Dermis blood vessel endothelial cell (primary cell): ENCODE data around the gene SDF4. TPM values are rescaled to one million over a fixed set of nuclear protein-coding genes. Genes with fewer than 3 reads are reported as not detected.

ENCODE experiments used
- DNase-seq: peaks from one replicate; pipeline ENCODE4 v3.0.0; 2010
- total RNA-seq: library from RNA; depleted of rRNA; stranded (reverse); fragments of >200 nt; gene quantifications from 2 replicates; pipeline ENCODE4 v1.2.3, GENCODE V29; 2014

SDF4 gene
- total RNA-seq, 1 donor from 2014 or later, result 122 TPM

GRCh38 chr1:1240822-1241587, 9.2 kb upstream of the SDF4 start:
- DNase-seq, result no peak

GRCh38 chr1:1240348-1240732, 8.5 kb upstream of the SDF4 start:
- no peak for DNase-seq

GRCh38 chr1:1239614-1240347, 8.0 kb upstream of the SDF4 start:
- DNase-seq, result no peak

- DNase-seq, result no peak
Measured at GRCh38 chr1:1239227-1239613, 7.4 kb upstream of the SDF4 start.

- no peak for DNase-seq
Measured at GRCh38 chr1:1238702-1239178, 6.9 kb upstream of the SDF4 start.

GRCh38 chr1:1237874-1238701, 6.3 kb upstream of the SDF4 start:
- no peak for DNase-seq

GRCh38 chr1:1236945-1237873, 5.4 kb upstream of the SDF4 start:
- no peak for DNase-seq

- DNase-seq, result no peak
Measured at GRCh38 chr1:1236176-1236763, 4.5 kb upstream of the SDF4 start.

- DNase-seq, result no peak
Measured at GRCh38 chr1:1235016-1235744, 3.4 kb upstream of the SDF4 start.

GRCh38 chr1:1234180-1234808, 2.5 kb upstream of the SDF4 start:
- no peak for DNase-seq

GRCh38 chr1:1233567-1233892, 1.7 kb upstream of the SDF4 start:
- DNase-seq, result no peak

- DNase-seq, result no peak
Measured at GRCh38 chr1:1232796-1233566, 1.2 kb upstream of the SDF4 start.

- DNase-seq, result no peak
Measured at GRCh38 chr1:1232208-1232795, 501 bp upstream of the SDF4 start, which contains the start of gene B3GALT6. TSS of gene B3GALT6 (plus strand) at chr1:1232237. CDS start at chr1:1232279, 42 bp downstream.

- peak; percentile 78 for DNase-seq
Measured at GRCh38 chr1:1230656-1231399, 973 bp downstream of the SDF4 start.

- no peak for DNase-seq
Measured at GRCh38 chr1:1229770-1230169, 2.0 kb downstream of the SDF4 start.

- DNase-seq, result no peak
Measured at GRCh38 chr1:1228596-1229321, 3.0 kb downstream of the SDF4 start.

GRCh38 chr1:1228187-1228586, 3.6 kb downstream of the SDF4 start:
- no peak for DNase-seq

- no peak for DNase-seq
Measured at GRCh38 chr1:1227386-1227785, 4.4 kb downstream of the SDF4 start.
